Activated B cell treated with CpG ODN at 0.5 μM for 24 hours (primary cell): ENCODE data around the gene RACGAP1. TPM values are rescaled to one million over a fixed set of nuclear protein-coding genes. Genes with fewer than 3 reads are reported as not detected.

Experiments
- ATAC-seq: fragments of 200-7000 bp; cut with Tn5 transposase; one replicate; pipeline ENCODE4 v1.10.0; 2021; ENCODE audit warnings: low read depth, mild to moderate bottlenecking, moderate library complexity
- CTCF ChIA-PET: fragments of 350-600 bp; sonication (Branson Sonifier 250); formaldehyde crosslinking; loops from one replicate; lab custom pipeline; 2021; ENCODE audit warnings: antibody characterized with exemption; lab: Charles Lee
- POLR2A ChIA-PET: fragments of 350-600 bp; sonication (Branson Sonifier 250); formaldehyde crosslinking; loops from one replicate; lab custom pipeline; 2021; ENCODE audit warnings: antibody characterized with exemption; lab: Charles Lee
- DNase-seq: peaks from one replicate; pipeline ENCODE4 v3.0.0; 2022
- H3K27ac Mint-ChIP-seq: one replicate; pipeline ENCODE4 v1.8.0; 2020; ENCODE audit warnings: mixed read lengths
- H3K27me3 Mint-ChIP-seq: one replicate; pipeline ENCODE4 v1.8.0; 2021; ENCODE audit warnings: mixed read lengths
- H3K36me3 Mint-ChIP-seq: one replicate; pipeline ENCODE4 v1.8.0; 2021; ENCODE audit warnings: low read depth, mixed read lengths
- H3K4me1 Mint-ChIP-seq: one replicate; pipeline ENCODE4 v1.8.0; 2021; ENCODE audit warnings: mixed read lengths
- H3K4me3 Mint-ChIP-seq: one replicate; pipeline ENCODE4 v1.8.0; 2020; ENCODE audit warnings: mild to moderate bottlenecking, mixed read lengths
- H3K9me3 Mint-ChIP-seq: one replicate; pipeline ENCODE4 v1.8.0; 2020; ENCODE audit warnings: mixed read lengths
- CTCF ChIP-seq: fragments of 200-600 bp; IDR thresholded peaks from one replicate; pipeline ENCODE4 v1.8.0; 2022; ENCODE audit warnings: antibody characterized with exemption, mild to moderate bottlenecking
- intact Hi-C: fragments of 100-400 bp; cut with micrococcal nuclease; formaldehyde crosslinking; loops from one replicate; pipeline ENCODE4 v1.15.1; 2024
- total RNA-seq: library from RNA; stranded (reverse); gene quantifications from 2 replicates; pipeline ENCODE4 v1.2.3, GENCODE V29; 2022

RACGAP1 gene
- total RNA-seq, 1 donor from 2014 or later = 12.6 TPM

GRCh38 chr12:49972129-49972528 is 53.2 kb downstream of the RACGAP1 start:
- ChIA-PET CTCF (interaction anchor here (2.0 kb wide), 1 partner anchor 84 kb away, joined by 5 read pairs; no protein-coding TSS in a partner anchor), POLR2A (no interaction called here)
- Mint-ChIP-seq H3K36me3 (no peaks in the 10 kb centered on the region), H3K4me1 (peaks cover 2% of the 10 kb centered on the region), H3K27ac (no peak overlapping the region), H3K27me3 (peaks cover 10% of the 10 kb centered on the region), H3K9me3 (no peaks in the 10 kb centered on the region), H3K4me3 (no peak overlapping the region)
- no peak for TF ChIP-seq CTCF
- intact Hi-C loops = no loop called here
- ATAC-seq = no peak
- no peak for DNase-seq

- H3K36me3 Mint-ChIP-seq = no peaks in the 10 kb centered on the region
- no peak overlapping the region for H3K27ac Mint-ChIP-seq
- H3K4me3 Mint-ChIP-seq = no peak overlapping the region
- peaks cover 4% of the 10 kb centered on the region for H3K4me1 Mint-ChIP-seq
- intact Hi-C loops = no loop called here
- POLR2A ChIA-PET = no interaction called here
- CTCF ChIA-PET = no interaction called here
- H3K27me3 Mint-ChIP-seq = peaks cover 11% of the 10 kb centered on the region
- ATAC-seq = no peak
- H3K9me3 Mint-ChIP-seq = no peaks in the 10 kb centered on the region
- TF ChIP-seq CTCF = no peak
- DNase-seq = no peak
Observed at GRCh38 chr12:49971141-49971540, 54.2 kb downstream of the RACGAP1 start.

- H3K4me1 Mint-ChIP-seq = peaks cover 4% of the 10 kb centered on the region
- no peak for ATAC-seq
- intact Hi-C loops = no loop called here
- H3K4me3 Mint-ChIP-seq = no peak overlapping the region
- CTCF ChIA-PET = no interaction called here
- TF ChIP-seq CTCF = no peak
- H3K36me3 Mint-ChIP-seq = no peaks in the 10 kb centered on the region
- H3K9me3 Mint-ChIP-seq = no peaks in the 10 kb centered on the region
- peaks cover 14% of the 10 kb centered on the region for H3K27me3 Mint-ChIP-seq
- POLR2A ChIA-PET = interaction anchor here (0.6 kb wide), 2 partner anchors 115 to 537 kb away, joined by 3 read pairs; no protein-coding TSS in a partner anchor
- H3K27ac Mint-ChIP-seq = no peak overlapping the region
- DNase-seq = no peak
Observed at GRCh38 chr12:49970658-49971057, 54.6 kb downstream of the RACGAP1 start.

- no peaks in the 10 kb centered on the region for H3K9me3 Mint-ChIP-seq
- POLR2A ChIA-PET = interaction anchor here (0.6 kb wide), 2 partner anchors 116 to 538 kb away, joined by 3 read pairs; no protein-coding TSS in a partner anchor
- no peak overlapping the region for H3K27ac Mint-ChIP-seq
- H3K27me3 Mint-ChIP-seq = peaks cover 18% of the 10 kb centered on the region
- no peaks in the 10 kb centered on the region for H3K36me3 Mint-ChIP-seq
- no peak for DNase-seq
- H3K4me3 Mint-ChIP-seq = no peak overlapping the region
- CTCF ChIA-PET = interaction anchor here (1.0 to 1.3 kb wide), 3 partner anchors 19 to 100 kb away, joined by 3 to 6 read pairs (median 3); no protein-coding TSS in a partner anchor
- intact Hi-C loops = loop anchor here (5.0 kb wide), 2 partner anchors 103 to 207 kb away; no protein-coding TSS in a partner anchor
- ATAC-seq = no peak
- H3K4me1 Mint-ChIP-seq = peaks cover 4% of the 10 kb centered on the region
- no peak for TF ChIP-seq CTCF
Observed at GRCh38 chr12:49969651-49970429, 55.5 kb downstream of the RACGAP1 start.

- no peak overlapping the region for H3K27ac Mint-ChIP-seq
Observed at GRCh38 chr12:49969027-49969426, 56.3 kb downstream of the RACGAP1 start.

More at GRCh38 chr12:49969027-49969426, 56.3 kb downstream of the RACGAP1 start:
- TF ChIP-seq CTCF = no peak
- DNase-seq (no peak), ATAC-seq (no peak)
- Mint-ChIP-seq H3K4me1 (peaks cover 4% of the 10 kb centered on the region), H3K4me3 (no peak overlapping the region), H3K9me3 (no peaks in the 10 kb centered on the region), H3K27me3 (peaks cover 26% of the 10 kb centered on the region), H3K36me3 (no peaks in the 10 kb centered on the region)
- CTCF ChIA-PET = interaction anchor here (1.0 to 1.3 kb wide), 3 partner anchors 20 to 101 kb away, joined by 3 to 6 read pairs (median 3); no protein-coding TSS in a partner anchor
- POLR2A ChIA-PET = no interaction called here
- intact Hi-C loops = loop anchor here (5.0 kb wide), 2 partner anchors 102 to 208 kb away; no protein-coding TSS in a partner anchor
